HG02571 (cell line): Measurements from ENCODE around the gene C14orf39.
"Not testable (repeated sequence)": the region's sequence is repeated elsewhere in the genome, so short reads cannot be mapped to it uniquely, and the experiment has no call there.

Source experiments
- ATAC-seq: cut with Tn5 transposase; IDR thresholded peaks from one replicate; pipeline ENCODE4 v1.9.1; 2021; ENCODE audit warnings: mild to moderate bottlenecking, moderate library complexity; ENCODE audit not compliant: unreplicated experiment

C14orf39 gene

GRCh38 chr14:60490270-60490669 is 4.4 kb upstream of the C14orf39 start:
- no peak for ATAC-seq

- no peak for ATAC-seq
These were observed 2.3 kb upstream of the C14orf39 start for GRCh38 chr14:60488175-60488574.

- no peak for ATAC-seq
These were observed 1.3 kb upstream of the C14orf39 start for GRCh38 chr14:60487211-60487610.

- no peak for ATAC-seq
These were observed 736 bp downstream of the C14orf39 start for GRCh38 chr14:60485057-60485597.

- ATAC-seq = no peak
These were observed 3.1 kb downstream of the C14orf39 start for GRCh38 chr14:60482743-60483142.

- not testable (repeated sequence) for ATAC-seq
These were observed 5.6 kb downstream of the C14orf39 start for GRCh38 chr14:60480248-60480647.

- no peak for ATAC-seq
These were observed 30.0 kb downstream of the C14orf39 start for GRCh38 chr14:60455875-60456274.

- ATAC-seq = no peak
These were observed 55.6 kb downstream of the C14orf39 start for GRCh38 chr14:60430276-60430675.

GRCh38 chr14:60420050-60420449 is 65.8 kb downstream of the C14orf39 start:
- no peak for ATAC-seq

GRCh38 chr14:60397550-60397949 is 88.3 kb downstream of the C14orf39 start:
- not testable (repeated sequence) for ATAC-seq

- ATAC-seq = no peak
These were observed 89.0 kb downstream of the C14orf39 start for GRCh38 chr14:60396718-60397343.
